Left cardiac atrium (tissue), 4 donors: ENCODE measurements around the gene LCP1. TPM values are rescaled to one million over a fixed set of nuclear protein-coding genes. Genes with fewer than 3 reads are reported as not detected.
A peak's percentile ranks its signal among the peaks of the same experiment; 100 is the strongest.

Source experiments
- ATAC-seq, 2 donors: fragments of 200-7000 bp; cut with Tn5 transposase; one replicate each; pipeline ENCODE4 v1.9.1; 2020; ENCODE audit warnings: mild to moderate bottlenecking in 2 of 2, moderate library complexity in 2 of 2
- DNase-seq: peaks from one replicate; pipeline ENCODE4 v3.0.0-alpha.2; 2020
- intact Hi-C, 2 donors: fragments of 100-400 bp; cut with DNase I; formaldehyde crosslinking; loops; one replicate each; pipeline versions ENCODE4 v1.14.1 to v1.15.1; 2022 to 2023
- total RNA-seq, 2 donors: library from RNA; stranded (reverse); fragmentation: NEBNext Ultra II Directional; extraction: Animal tissue kit (Norgen Biotek cat#: 25700); gene quantifications; one replicate each; pipeline ENCODE4 v1.2.1, GENCODE V29; 2021
- donor health status: DM: no; HTN: yes; CAD: no.
- donor health status: DM: no; HTN: yes; CAD: no; lungs with severe emphysema.
- donor health status: DM: yes; HTN: yes; CAD: no.
- donor health status: Dilated cardiomyopathy.

Gene LCP1
- total RNA-seq, 2 donors from 2014 or later: 31.4 to 62.1 TPM

GRCh38 chr13:46183018-46183946 is 1.3 kb upstream of the LCP1 start:
- no peak for DNase-seq
- ATAC-seq: no peak
- intact Hi-C loops: no loop called here

- ATAC-seq (no peak), DNase-seq (no peak)
- intact Hi-C loops: no loop called here
Measured at GRCh38 chr13:46182491-46182877, 507 bp upstream of the LCP1 start.

GRCh38 chr13:46181377-46181839 is 569 bp downstream of the LCP1 start:
- ATAC-seq: no peak
- no peak for DNase-seq
- intact Hi-C loops: no loop called here

GRCh38 chr13:46179969-46180763 is 1.8 kb downstream of the LCP1 start:
- no peak for ATAC-seq
- DNase-seq: no peak
- intact Hi-C loops: no loop called here

- intact Hi-C loops: no loop called here
- ATAC-seq (no peak), DNase-seq (peak; percentile 25)
Measured at GRCh38 chr13:46179491-46179908, 2.5 kb downstream of the LCP1 start.

- no peak for DNase-seq
- intact Hi-C loops: no loop called here
- no peak for ATAC-seq
Measured at GRCh38 chr13:46178821-46179220, 3.2 kb downstream of the LCP1 start.

GRCh38 chr13:46178143-46178542 is 3.8 kb downstream of the LCP1 start:
- intact Hi-C loops: no loop called here
- DNase-seq: no peak
- ATAC-seq: peak in 1 of 2 donors; percentile 28

GRCh38 chr13:46176756-46177155 is 5.2 kb downstream of the LCP1 start:
- intact Hi-C loops: no loop called here
- ATAC-seq (peak in 1 of 2 donors; percentile 69), DNase-seq (no peak)

GRCh38 chr13:46173656-46174055 is 8.3 kb downstream of the LCP1 start:
- ATAC-seq (no peak), DNase-seq (no peak)
- intact Hi-C loops: no loop called here

- DNase-seq (no peak), ATAC-seq (peak; percentile 48 to 52)
- intact Hi-C loops: no loop called here
Measured at GRCh38 chr13:46172531-46172991, 9.4 kb downstream of the LCP1 start.

- intact Hi-C loops: no loop called here
- DNase-seq (no peak), ATAC-seq (no peak)
Measured at GRCh38 chr13:46171739-46172138, 10.2 kb downstream of the LCP1 start.

- intact Hi-C loops: no loop called here
- DNase-seq (no peak), ATAC-seq (peak in 1 of 2 donors; percentile 49)
Measured at GRCh38 chr13:46171217-46171616, 10.8 kb downstream of the LCP1 start.

GRCh38 chr13:46170687-46171086 is 11.3 kb downstream of the LCP1 start:
- intact Hi-C loops: no loop called here
- ATAC-seq: peak in 1 of 2 donors; percentile 20

GRCh38 chr13:46170268-46170667 is 11.7 kb downstream of the LCP1 start:
- peak; percentile 15 for DNase-seq
- no peak for ATAC-seq
- intact Hi-C loops: no loop called here

More at GRCh38 chr13:46170687-46171086, 11.3 kb downstream of the LCP1 start:
- no peak for DNase-seq

- ATAC-seq (no peak), DNase-seq (no peak)
- intact Hi-C loops: no loop called here
Measured at GRCh38 chr13:46169758-46170157, 12.2 kb downstream of the LCP1 start.

- intact Hi-C loops: no loop called here
- DNase-seq (no peak), ATAC-seq (no peak)
Measured at GRCh38 chr13:46168783-46169182, 13.2 kb downstream of the LCP1 start.

- intact Hi-C loops: no loop called here
- DNase-seq (peak; percentile 12), ATAC-seq (peak; percentile 34 to 62)
Measured at GRCh38 chr13:46168341-46168740, 13.6 kb downstream of the LCP1 start.

GRCh38 chr13:46166947-46167610 is 14.9 kb downstream of the LCP1 start:
- DNase-seq: no peak
- intact Hi-C loops: no loop called here
- ATAC-seq: no peak

GRCh38 chr13:46166224-46166584 is 15.8 kb downstream of the LCP1 start:
- intact Hi-C loops: no loop called here
- DNase-seq (no peak), ATAC-seq (no peak)
